Caco-2 (cell line): ENCODE measurements around the gene RANBP6. TPM values are rescaled to one million over a fixed set of nuclear protein-coding genes. Genes with fewer than 3 reads are reported as not detected.

Source experiments
- BruUV-seq: library from RNA; stranded (reverse); fragments of 400-500 nt; replicated peaks from 2 replicates; lab custom pipeline; 2021; lab: Mats Ljungman, UMichigan
- CTCF ChIA-PET: fragments of 300-600 bp; sonication (Branson Sonifier 250); formaldehyde crosslinking; loops from one replicate; lab custom pipeline; 2022; ENCODE audit warnings: antibody characterized with exemption; lab: Charles Lee
- POLR2A ChIA-PET: fragments of 300-600 bp; sonication (Branson Sonifier 250); formaldehyde crosslinking; loops from one replicate; lab custom pipeline; 2022; ENCODE audit warnings: antibody characterized with exemption; lab: Charles Lee
- DNase-seq, 2 experiments: peaks; one replicate each; pipeline versions ENCODE4 v3.0.0 to v3.0.0-alpha.2; 2020 to 2022
- H3K27me3 ChIP-seq: replicated peaks from 2 replicates; pipeline ENCODE4 v1.6.0; 2011; ENCODE audit warnings: low read length; ENCODE audit not compliant: control insufficient read depth, insufficient read depth
- H3K36me3 ChIP-seq: 2 replicates; pipeline ENCODE4 v1.5.1; 2011; ENCODE audit warnings: low read length; ENCODE audit not compliant: control insufficient read depth, insufficient read depth
- H3K4me1 ChIP-seq: fragments of 250-450 bp; sonication (Bioruptor Pico); 2 replicates; pipeline ENCODE4 v1.5.1; 2020; ENCODE audit warnings: mild to moderate bottlenecking
- H3K4me3 ChIP-seq: 2 replicates; pipeline ENCODE4 v1.5.1; 2011; ENCODE audit warnings: low read depth, mild to moderate bottlenecking, control low read depth, low read length
- H3K9me3 ChIP-seq: fragments of 250-450 bp; sonication (Bioruptor Pico); 2 replicates; pipeline ENCODE4 v1.5.1; 2020; ENCODE audit warnings: mild to moderate bottlenecking, moderate library complexity
- H3K27ac Mint-ChIP-seq: one replicate; pipeline ENCODE4 v1.8.0; 2022; ENCODE audit warnings: mixed read lengths; ENCODE audit not compliant: unreplicated experiment
- H3K27me3 Mint-ChIP-seq: one replicate; pipeline ENCODE4 v1.8.0; 2022; ENCODE audit warnings: mixed read lengths; ENCODE audit not compliant: insufficient read depth, unreplicated experiment
- H3K36me3 Mint-ChIP-seq: one replicate; pipeline ENCODE4 v1.8.0; 2022; ENCODE audit warnings: mild to moderate bottlenecking, mixed read lengths; ENCODE audit not compliant: insufficient read depth, unreplicated experiment
- H3K4me1 Mint-ChIP-seq: one replicate; pipeline ENCODE4 v1.8.0; 2022; ENCODE audit warnings: low read depth, mixed read lengths; ENCODE audit not compliant: unreplicated experiment
- H3K4me3 Mint-ChIP-seq: one replicate; pipeline ENCODE4 v1.8.0; 2022; ENCODE audit warnings: mild to moderate bottlenecking, moderate library complexity, mixed read lengths; ENCODE audit not compliant: unreplicated experiment
- H3K9me3 Mint-ChIP-seq: one replicate; pipeline ENCODE4 v1.8.0; 2022; ENCODE audit warnings: mixed read lengths; ENCODE audit not compliant: unreplicated experiment
- CTCF ChIP-seq, 2 experiments: fragments of 200-600 bp in 1 of 2; IDR thresholded peaks; 1 replicate in 1 of 2; 2 replicates in 1 of 2; pipeline versions ENCODE4 v1.5.1 to v1.8.0; 2011 to 2022; ENCODE audit warnings: antibody characterized with exemption in 1 of 2, control low read depth in 1 of 2, inconsistent platforms in 1 of 2, low read depth in 1 of 2, low read length in 1 of 2, mild to moderate bottlenecking in 1 of 2, moderate library complexity in 1 of 2; ENCODE audit not compliant: insufficient read depth in 1 of 2, severe bottlenecking in 1 of 2, unreplicated experiment in 1 of 2
- intact Hi-C: fragments of 100-400 bp; cut with micrococcal nuclease; formaldehyde crosslinking; loops from one replicate; pipeline ENCODE4 v1.10.0; 2022; ENCODE audit not compliant: unreplicated experiment
- total RNA-seq: library from RNA; stranded (reverse); gene quantifications from 2 replicates; pipeline ENCODE4 v1.2.3, GENCODE V29; 2022

RANBP6 gene
- total RNA-seq, 1 experiment from 2014 or later: 16.5 TPM

GRCh38 chr9:6047020-6047419 lies 31.6 kb upstream of the RANBP6 start:
- Mint-ChIP-seq H3K27me3 (peaks cover 9% of the 10 kb centered on the region), H3K27ac (no peak overlapping the region), H3K4me1 (no peaks in the 10 kb centered on the region), H3K36me3 (no peaks in the 10 kb centered on the region), H3K9me3 (no peaks in the 10 kb centered on the region), H3K4me3 (no peak overlapping the region)
- Histone ChIP-seq H3K36me3 (no peaks in the 10 kb centered on the region), H3K9me3 (no peaks in the 10 kb centered on the region), H3K4me1 (no peaks in the 10 kb centered on the region), H3K4me3 (no peak overlapping the region), H3K27me3 (no peaks in the 10 kb centered on the region)
- intact Hi-C loops: no loop called here
- POLR2A ChIA-PET: no interaction called here
- no peak for DNase-seq
- no TSS peak for BruUV-seq
- CTCF ChIA-PET: interaction anchor here (1.2 kb wide), 1 partner anchor 7 kb away, joined by 4 read pairs; no protein-coding TSS in a partner anchor
- TF ChIP-seq CTCF (IDR thresholded peaks at IDR 0.05; ENCODE audit: insufficient read depth in 1 of 2, low read depth in 1 of 2, low read length in 1 of 2, severe bottlenecking in 1 of 2, unreplicated experiment in 1 of 2): no peak

- Mint-ChIP-seq H3K27ac (no peak overlapping the region), H3K36me3 (no peaks in the 10 kb centered on the region), H3K4me1 (no peaks in the 10 kb centered on the region), H3K9me3 (no peaks in the 10 kb centered on the region), H3K27me3 (peaks cover 13% of the 10 kb centered on the region), H3K4me3 (no peak overlapping the region)
- H3K4me1 ChIP-seq: no peaks in the 10 kb centered on the region
- DNase-seq: no peak
- no TSS peak for BruUV-seq
- intact Hi-C loops: no loop called here
- H3K9me3 ChIP-seq: no peaks in the 10 kb centered on the region
- H3K36me3 ChIP-seq: no peaks in the 10 kb centered on the region
- ChIA-PET CTCF (no interaction called here), POLR2A (no interaction called here)
- no peak overlapping the region for H3K4me3 ChIP-seq
- TF ChIP-seq CTCF (IDR thresholded peaks at IDR 0.05; ENCODE audit: insufficient read depth in 1 of 2, low read depth in 1 of 2, low read length in 1 of 2, severe bottlenecking in 1 of 2, unreplicated experiment in 1 of 2): no peak
- no peaks in the 10 kb centered on the region for H3K27me3 ChIP-seq
Measured at GRCh38 chr9:6045364-6045763, 29.9 kb upstream of the RANBP6 start.

- intact Hi-C loops: no loop called here
- no peaks in the 10 kb centered on the region for H3K36me3 ChIP-seq
- H3K4me3 ChIP-seq: no peak overlapping the region
- Mint-ChIP-seq H3K27me3 (peaks cover 16% of the 10 kb centered on the region), H3K27ac (no peak overlapping the region), H3K4me1 (no peaks in the 10 kb centered on the region), H3K36me3 (no peaks in the 10 kb centered on the region), H3K4me3 (no peak overlapping the region), H3K9me3 (no peaks in the 10 kb centered on the region)
- no peaks in the 10 kb centered on the region for H3K9me3 ChIP-seq
- no peaks in the 10 kb centered on the region for H3K4me1 ChIP-seq
- no TSS peak for BruUV-seq
- ChIA-PET POLR2A (interaction anchor here (0.6 kb wide), 1 partner anchor 32 kb away, joined by 3 read pairs; a partner anchor contains a TSS), CTCF (no interaction called here)
- TF ChIP-seq CTCF (IDR thresholded peaks at IDR 0.05; ENCODE audit: insufficient read depth in 1 of 2, low read depth in 1 of 2, low read length in 1 of 2, severe bottlenecking in 1 of 2, unreplicated experiment in 1 of 2): no peak
- no peak for DNase-seq
- H3K27me3 ChIP-seq: no peaks in the 10 kb centered on the region
Measured at GRCh38 chr9:6040077-6040476, 24.7 kb upstream of the RANBP6 start.
